OCI-LY1 (cell line): ENCODE measurements around the gene NSD1.

ENCODE experiments used
- EZH2 ChIP-seq: fragments of 200-600 bp; sonication (generic), shearing (Covaris generic); IDR thresholded peaks from 2 replicates; pipeline ENCODE4 v1.8.0; 2017; ENCODE audit warnings: borderline replicate concordance, mixed run types, mild to moderate bottlenecking, antibody characterized with exemption, low read length, moderate library complexity, mixed read lengths
- TF ChIP-seq, protein P1 (sequence below): fragments of 200-600 bp; sonication (generic), shearing (Covaris generic); IDR thresholded peaks from 2 replicates; pipeline ENCODE4 v1.5.1; 2017; ENCODE audit warnings: mild to moderate bottlenecking, antibody characterized with exemption, low read length, moderate library complexity, mixed read lengths

DNA sequence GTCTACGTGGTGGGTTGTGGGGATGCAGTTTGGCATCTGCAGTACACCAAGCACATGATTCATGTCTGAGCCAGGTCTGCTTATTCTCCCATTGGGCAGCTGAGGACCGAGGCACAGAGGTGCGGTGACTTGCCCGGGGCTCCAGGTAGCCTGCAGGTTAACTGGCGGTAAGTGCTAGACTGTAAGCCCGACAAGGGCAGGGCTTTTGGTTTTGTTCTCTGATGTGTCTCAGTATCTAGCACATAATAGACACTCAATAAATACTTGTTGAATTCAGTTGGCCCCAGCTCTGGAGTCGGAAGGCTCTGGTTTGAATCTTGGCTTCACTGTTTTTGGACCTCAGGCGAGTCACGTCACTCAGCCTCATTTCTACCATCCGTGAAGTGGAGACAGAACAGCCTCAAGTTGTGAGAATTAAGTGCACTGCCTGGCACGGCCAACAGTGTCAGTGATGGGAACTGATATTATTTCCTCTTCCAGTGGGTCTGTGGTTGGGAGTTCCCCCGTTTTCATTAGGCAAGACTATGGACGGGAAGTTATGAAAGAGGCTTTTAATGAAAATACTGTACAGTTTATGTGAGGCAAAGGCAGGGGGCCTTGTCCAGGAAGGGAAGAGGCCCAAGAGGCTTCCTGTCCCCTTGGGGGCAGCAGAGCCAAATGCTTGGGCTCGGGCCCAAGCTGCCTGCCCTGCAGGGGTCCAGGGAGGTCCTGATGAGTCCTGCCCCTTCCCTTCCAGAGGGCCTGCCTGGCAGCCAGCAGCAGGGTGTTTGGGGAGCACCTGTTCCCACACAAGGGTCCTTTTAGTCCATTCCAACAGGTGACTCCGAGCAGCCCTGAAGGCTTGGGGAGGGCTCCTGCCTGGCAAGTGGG, 173.3 kb downstream of the NSD1 start:
- TF ChIP-seq, protein P1, sequence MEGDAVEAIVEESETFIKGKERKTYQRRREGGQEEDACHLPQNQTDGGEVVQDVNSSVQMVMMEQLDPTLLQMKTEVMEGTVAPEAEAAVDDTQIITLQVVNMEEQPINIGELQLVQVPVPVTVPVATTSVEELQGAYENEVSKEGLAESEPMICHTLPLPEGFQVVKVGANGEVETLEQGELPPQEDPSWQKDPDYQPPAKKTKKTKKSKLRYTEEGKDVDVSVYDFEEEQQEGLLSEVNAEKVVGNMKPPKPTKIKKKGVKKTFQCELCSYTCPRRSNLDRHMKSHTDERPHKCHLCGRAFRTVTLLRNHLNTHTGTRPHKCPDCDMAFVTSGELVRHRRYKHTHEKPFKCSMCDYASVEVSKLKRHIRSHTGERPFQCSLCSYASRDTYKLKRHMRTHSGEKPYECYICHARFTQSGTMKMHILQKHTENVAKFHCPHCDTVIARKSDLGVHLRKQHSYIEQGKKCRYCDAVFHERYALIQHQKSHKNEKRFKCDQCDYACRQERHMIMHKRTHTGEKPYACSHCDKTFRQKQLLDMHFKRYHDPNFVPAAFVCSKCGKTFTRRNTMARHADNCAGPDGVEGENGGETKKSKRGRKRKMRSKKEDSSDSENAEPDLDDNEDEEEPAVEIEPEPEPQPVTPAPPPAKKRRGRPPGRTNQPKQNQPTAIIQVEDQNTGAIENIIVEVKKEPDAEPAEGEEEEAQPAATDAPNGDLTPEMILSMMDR, result peak; percentile 17; the same call in 1 of the 2 replicates
- no peak for TF ChIP-seq EZH2
